HG03039 (cell line): ENCODE data around the gene IQGAP3.

Source experiments
- ATAC-seq: cut with Tn5 transposase; IDR thresholded peaks from one replicate; pipeline ENCODE4 v1.9.1; 2021; ENCODE audit warnings: mild to moderate bottlenecking, moderate library complexity; ENCODE audit not compliant: unreplicated experiment

IQGAP3 gene

GRCh38 chr1:156486421-156487344 lies 85.7 kb downstream of the IQGAP3 start:
- no peak for ATAC-seq

GRCh38 chr1:156485984-156486383 lies 86.4 kb downstream of the IQGAP3 start:
- ATAC-seq = no peak

GRCh38 chr1:156484480-156485058 lies 87.8 kb downstream of the IQGAP3 start:
- ATAC-seq = no peak

GRCh38 chr1:156483397-156483796 lies 89.0 kb downstream of the IQGAP3 start:
- ATAC-seq = no peak

GRCh38 chr1:156482276-156482675 lies 90.1 kb downstream of the IQGAP3 start:
- ATAC-seq = no peak

GRCh38 chr1:156481527-156481926 lies 90.8 kb downstream of the IQGAP3 start:
- no peak for ATAC-seq

GRCh38 chr1:156480411-156481192 lies 91.8 kb downstream of the IQGAP3 start:
- no peak for ATAC-seq

- ATAC-seq = no peak
Measured at GRCh38 chr1:156480016-156480370, 92.4 kb downstream of the IQGAP3 start.

- no peak for ATAC-seq
Measured at GRCh38 chr1:156479093-156480015, 93.0 kb downstream of the IQGAP3 start.

GRCh38 chr1:156478250-156478627 lies 94.1 kb downstream of the IQGAP3 start:
- no peak for ATAC-seq

GRCh38 chr1:156477526-156478249 lies 94.7 kb downstream of the IQGAP3 start:
- no peak for ATAC-seq

GRCh38 chr1:156476501-156477298 lies 95.7 kb downstream of the IQGAP3 start:
- ATAC-seq = no peak

- no peak for ATAC-seq
Measured at GRCh38 chr1:156475568-156476500, 96.5 kb downstream of the IQGAP3 start.
